Activated T-helper 1 cell treated with anti-CD3 and anti-CD28 coated beads, Interleukin-2, amount 50 U/mL, for 16 hours (primary cell): ENCODE data around the gene WDFY2.
"Not testable (repeated sequence)": the region's sequence is repeated elsewhere in the genome, so short reads cannot be mapped to it uniquely, and the experiment has no call there.

Experiments used
- DNase-seq, 2 donors: peaks; one replicate each; pipeline ENCODE4 v3.0.0-alpha.2; 2020; ENCODE audit warnings: low read depth in 1 of 2, low spot score in 1 of 2

Gene WDFY2

DNA sequence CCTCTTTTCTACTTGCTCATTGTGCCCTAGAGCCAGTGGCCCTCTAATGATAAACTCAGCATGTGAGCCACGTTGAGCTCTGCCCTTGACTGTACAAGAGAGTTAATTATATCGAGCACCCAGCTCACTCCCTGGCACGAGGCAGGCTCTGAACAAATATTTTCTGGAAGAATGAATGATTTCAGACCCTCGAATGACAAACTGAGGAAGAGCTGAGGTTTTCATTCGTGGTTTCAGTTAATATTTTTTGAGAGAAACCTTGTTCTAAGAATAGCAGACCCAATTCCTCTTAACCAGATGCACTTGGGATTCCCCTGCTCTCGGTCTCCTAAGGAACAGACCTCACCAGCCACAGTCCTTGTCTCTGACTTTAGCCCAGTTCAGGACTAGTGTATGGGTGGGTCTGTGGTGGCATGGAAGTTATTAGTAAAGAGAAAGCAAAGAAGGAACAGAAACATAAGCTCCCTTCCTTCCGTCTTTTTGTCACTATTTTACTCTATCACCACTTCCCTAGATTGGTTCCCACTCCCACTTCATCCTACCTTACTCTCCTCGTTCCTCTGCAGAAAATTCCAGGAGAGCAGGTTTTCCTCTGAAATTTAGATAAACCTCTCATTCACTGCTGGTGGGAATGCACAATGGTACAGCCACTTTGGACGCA, 22.1 kb upstream of the WDFY2 start:
- DNase-seq = no peak

DNA sequence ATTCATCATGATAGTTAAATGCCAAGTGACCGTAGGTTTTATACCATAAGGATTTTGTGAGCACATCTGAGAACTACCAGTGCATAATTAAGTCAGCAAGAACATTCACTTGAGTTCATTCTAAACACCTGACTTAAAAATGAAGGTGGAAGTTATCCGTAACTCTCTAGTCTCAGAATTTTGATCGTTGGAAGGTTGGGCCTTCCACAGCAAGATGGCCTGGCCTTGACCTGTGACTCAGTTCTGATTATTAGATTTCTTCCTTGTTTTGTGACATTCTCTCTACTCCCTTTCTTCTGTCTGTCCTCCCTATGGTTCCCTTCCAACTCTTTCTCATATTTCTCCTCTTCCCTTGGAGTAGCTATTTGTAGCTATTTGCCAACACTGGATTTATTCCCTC, 20.0 kb upstream of the WDFY2 start:
- DNase-seq = no peak

DNA sequence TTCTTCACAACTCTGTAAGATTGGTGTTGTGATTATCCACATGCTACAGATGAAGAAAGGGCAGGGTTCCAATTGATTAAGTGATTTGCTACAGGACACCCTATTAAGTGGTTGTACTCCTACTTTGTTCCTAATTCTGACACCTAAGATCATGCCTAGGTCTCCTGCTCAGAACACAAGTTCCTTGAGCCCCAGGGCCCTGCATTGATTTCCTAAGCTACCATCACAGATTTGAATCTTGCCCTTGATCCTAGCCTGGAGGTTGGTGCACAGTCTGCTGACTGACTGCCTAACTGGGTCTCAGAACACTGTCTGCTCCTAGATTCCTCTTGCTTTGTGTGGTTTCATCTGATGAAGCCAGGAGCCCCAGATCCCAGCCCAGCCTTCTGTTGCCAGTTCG, 19.6 kb upstream of the WDFY2 start:
- DNase-seq = no peak

DNA sequence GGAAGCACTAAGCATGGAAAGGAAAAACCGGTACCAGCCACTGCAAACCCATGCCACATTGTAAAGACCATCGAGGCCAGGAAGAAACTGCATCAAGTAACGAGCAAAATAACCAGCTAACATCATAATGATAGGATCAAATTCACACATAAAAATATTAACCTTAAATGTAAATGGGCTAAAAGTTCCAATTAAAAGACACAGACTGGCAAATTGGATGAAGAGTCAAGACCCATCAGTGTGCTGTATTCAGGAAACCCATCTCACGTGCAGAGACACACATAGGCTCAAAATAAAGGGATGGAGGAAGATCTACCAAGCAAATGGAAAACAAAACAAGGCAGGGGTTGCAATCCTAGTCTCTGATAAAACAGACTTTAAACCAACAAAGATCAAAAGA, 15.3 kb upstream of the WDFY2 start:
- not testable (repeated sequence) for DNase-seq

DNA sequence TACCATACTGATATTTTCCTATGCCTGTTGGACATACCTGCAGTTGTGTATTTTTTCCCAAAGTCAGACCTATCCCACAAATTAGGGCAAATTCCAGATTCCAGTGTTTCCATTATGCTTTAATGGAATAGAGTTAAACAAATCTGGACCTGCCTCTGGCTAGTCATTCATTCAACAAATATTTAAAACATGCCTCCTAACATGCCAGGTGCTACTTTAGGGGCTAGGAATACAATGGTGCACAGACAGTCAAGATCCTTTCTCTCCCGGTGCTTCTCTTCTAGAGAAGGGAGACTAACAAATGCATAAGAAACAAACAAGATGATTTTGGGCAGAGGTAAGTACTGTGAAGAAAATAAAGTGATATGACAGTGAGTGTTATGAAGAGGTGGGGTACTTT, 7.5 kb upstream of the WDFY2 start:
- DNase-seq = no peak

DNA sequence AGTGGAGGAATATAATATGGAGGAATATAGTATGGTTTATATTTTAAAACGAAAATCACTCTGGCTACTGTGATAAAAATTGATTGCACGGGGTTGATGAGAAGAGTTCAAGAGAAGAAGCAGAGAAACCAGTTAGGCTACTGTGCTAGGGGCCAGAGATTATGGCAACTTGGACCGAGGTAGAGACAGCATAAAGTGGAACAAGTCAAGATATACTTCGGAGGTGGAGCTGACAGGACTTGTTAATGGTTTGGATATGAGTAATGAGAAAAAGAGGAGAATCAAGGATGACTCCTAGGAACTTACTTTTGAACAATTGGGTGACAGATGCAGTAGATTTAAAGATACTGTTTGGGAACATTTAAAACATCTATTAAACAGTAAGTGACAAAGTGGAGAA, 6.6 kb upstream of the WDFY2 start:
- DNase-seq = no peak

DNA sequence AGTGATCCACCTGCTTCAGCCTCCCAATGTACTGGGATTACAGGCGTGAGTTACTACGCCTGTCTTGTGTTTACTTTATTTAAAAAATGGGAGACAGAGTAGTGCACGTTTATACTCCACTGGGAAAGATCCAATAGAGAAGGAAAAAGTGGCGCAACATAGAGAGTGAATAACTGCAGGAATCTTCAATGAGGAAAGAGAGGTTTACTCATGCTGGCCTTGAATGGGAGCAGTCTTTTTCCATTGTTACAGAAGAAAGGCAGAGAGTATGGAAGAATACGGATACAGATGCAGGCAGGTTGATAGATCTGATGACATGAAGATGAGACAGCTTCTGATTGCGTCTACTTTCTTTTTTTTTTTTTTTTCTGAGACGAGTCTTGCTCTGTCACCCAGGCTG, 4.6 kb upstream of the WDFY2 start:
- DNase-seq = no peak

DNA sequence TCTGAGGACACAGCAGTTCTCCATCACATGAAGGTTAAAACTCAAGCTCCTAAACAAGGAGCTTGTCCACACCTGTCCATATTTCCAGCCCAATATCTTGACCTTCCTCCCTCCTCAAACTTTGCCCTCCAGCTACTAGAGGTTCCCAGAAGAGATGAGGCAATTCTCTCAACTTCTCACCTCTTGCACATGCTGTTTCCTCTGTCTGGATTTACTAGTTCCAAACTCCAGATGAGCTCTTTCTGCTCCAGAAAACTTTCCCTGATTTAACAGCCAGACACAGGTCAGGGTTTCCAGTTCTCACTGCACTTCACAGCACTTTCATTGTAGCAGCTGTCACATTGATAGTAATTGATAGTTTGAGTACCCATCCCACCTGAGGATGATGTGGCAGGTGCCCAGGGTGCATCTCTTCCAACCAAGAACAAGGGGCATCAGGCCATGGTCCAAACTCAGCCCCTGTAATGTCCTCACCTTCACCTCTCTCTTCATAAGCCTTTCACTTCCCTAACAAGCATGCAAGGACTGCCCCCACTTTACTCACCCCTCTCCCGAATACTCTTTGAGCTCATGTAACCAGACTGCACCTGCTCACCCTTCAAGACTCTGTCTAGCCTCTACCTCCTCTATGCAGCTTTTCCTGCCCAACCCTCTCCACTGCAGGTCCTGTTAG, 3.0 kb upstream of the WDFY2 start:
- no peak for DNase-seq

DNA sequence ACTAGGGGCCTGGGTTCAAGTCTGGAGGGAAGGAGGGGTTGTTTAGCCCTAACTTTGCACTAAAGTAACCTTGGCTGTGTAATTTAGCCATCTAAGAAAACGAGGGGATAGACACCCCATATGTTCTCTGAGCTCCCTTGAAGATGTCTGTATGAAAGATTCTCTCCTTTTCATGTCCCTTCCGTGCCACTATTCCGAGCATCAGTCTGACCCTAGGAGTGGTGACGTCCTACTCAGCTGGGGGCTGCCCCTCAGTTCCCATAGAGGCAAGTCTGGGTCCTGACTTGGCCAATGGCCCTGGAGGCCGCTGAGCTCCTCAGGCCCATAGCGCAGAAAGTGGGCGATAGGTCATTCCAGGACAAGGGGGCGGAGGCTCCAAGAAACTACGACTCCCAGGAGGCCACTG, 790 bp upstream of the WDFY2 start:
- no peak for DNase-seq

DNA sequence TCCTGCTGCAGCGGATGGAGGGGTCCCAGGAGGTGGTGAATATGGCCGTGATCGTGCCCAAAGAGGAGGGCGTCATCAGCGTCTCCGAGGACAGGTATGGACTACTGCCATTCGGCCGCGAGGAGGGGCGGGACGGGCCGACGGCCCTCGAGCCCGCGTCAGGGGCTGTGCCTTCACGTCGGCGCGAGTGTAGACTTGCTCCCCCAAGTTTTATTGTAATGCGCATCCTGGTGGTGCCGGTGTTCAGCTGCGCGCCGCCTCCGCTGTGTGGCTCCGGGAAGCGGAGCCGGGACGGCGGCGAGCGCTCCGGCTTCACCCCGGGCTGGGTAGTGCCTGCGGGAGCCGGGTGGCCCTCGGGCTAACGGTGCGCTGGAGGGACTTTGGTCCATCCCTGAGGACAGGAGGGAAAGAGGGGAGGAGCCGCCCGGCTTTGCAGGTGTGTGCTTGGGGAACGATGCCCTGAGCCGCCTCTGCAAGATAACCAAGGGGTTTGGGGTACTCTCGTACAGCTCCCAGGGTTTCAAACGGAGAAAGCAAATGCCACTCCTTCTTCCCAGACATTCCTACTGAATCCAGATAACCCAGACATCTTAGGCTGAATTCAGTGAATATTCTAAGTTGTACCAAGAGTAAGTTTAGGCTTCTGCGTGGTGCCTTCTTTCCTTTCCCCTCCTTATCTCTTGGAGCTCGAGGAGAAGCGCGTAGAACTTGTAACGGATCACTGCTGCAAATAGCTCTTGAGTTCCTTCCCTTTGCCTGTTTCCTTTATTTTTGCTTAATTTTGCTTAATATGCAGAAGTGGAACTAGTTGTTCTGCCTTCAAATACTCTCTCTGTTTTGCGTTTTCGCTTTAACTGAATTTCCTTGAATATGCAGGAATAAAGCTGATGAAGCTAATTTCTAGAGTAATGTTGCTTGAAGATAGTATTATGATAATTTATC, 740 bp downstream of the WDFY2 start:
- DNase-seq = peak; percentile 29 to 49

DNA sequence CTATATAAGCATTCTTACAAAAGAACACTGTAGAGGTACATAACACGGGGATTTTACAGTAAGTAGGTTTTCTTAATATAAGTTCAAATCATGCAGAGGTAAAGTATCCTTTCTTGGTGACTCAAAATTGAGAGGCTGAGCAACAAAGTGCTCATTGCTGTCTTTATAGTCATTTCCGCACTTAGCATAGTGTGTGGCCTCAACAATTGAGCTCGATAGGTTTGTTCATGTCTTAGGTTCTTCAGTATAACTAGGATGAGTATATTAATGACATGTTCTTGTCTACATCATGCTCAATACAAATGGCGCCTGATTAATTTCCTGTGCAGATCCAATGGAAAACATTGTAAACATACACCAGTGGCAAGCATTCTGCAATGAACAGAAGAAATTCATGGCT, 1.4 kb downstream of the WDFY2 start:
- no peak for DNase-seq

DNA sequence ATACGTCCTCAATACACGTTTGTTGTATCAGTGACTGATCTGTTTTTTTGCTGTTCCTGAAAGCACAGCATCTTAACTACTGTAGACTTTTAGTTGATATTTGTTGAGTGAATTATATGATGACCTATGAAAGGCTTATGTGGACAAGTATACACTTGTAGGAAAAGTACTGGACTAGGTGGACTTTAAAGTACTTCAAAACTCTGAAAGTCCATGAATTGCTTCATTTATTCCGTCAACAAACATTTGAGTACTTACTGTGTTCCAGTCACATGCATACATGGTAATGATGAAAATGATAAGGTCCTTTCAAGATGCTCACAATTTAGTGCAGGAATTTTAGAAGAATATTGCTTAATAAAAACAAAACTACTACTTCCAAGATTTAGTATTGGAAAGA, 3.1 kb downstream of the WDFY2 start:
- no peak for DNase-seq

DNA sequence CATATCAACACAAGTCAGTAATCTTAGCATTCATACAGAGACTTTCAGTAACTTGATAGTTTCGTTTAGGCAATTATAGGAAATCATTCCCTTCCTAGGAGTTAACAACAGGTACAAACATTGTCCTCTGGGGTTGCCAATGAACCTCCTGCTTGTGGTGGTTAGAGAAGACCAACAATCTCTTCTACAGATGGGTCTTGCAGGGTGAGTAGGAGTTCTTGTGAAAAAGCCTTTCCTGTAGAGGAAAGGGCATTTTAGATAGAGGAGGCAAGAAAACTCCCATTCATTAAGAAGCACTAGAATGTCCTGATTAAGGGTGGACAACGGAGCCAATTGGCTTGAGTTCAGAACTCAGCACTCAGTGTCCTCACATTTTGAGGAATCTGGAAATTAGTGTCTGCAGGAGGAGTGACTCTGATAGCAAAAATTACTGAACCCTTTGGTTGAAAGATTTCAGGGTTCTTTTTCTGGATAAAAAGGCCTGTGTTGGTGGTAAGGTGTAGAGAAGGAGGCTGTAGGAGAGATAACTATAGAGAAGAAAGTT, 4.2 kb downstream of the WDFY2 start:
- DNase-seq = no peak

DNA sequence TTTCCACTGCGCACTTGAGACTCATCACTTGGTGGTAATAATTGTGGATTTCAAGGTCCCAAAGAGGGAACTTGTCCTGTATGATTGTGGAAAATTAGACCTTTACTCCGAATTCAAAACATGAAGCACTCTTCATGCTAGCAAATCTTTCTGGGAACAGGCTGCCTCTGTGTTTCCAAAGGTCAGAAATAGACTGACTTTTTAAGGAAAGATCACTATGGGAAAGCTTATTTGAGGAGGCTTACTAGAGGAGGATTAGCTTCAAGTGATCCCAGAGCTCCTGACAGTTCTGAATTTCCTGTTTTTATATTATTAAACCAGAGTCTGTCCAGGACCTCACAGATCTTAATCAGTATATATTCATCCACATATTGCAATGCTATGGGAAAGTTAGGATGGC, 5.5 kb downstream of the WDFY2 start:
- DNase-seq = no peak

DNA sequence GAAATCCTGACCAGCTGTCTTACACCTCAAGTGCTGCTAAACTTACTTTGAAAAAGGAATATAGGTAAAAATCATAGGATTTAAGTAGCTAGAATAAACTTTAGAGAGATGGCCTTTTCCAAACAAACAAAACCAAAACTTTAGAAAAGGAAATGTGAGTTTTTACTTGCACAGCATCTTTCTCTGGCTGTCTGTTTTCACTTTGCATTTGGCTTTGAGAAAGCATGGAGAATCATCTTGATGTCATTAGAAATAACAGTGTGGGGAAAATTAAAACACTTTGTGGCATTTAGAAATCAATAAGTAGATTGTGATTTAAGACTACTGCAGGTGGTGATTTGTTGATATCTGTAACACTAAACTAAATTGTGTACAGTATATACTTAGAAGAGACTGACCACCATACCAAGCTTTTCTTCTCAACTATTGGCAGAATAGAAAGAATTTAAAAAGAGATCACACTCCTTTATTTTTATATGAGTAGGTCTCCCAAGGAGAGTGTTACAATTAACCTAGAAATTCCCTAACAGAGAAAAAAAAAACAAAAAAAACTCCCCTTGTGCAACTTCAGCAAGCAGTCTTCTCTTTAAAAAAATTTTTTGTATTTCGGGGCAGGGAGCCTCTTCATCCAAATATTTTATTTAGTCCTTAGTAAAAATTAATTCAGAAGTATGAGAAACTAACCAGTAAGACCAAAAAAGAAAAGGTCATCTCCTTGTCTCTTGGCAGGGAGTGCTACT, 6.1 kb downstream of the WDFY2 start:
- DNase-seq = no peak

DNA sequence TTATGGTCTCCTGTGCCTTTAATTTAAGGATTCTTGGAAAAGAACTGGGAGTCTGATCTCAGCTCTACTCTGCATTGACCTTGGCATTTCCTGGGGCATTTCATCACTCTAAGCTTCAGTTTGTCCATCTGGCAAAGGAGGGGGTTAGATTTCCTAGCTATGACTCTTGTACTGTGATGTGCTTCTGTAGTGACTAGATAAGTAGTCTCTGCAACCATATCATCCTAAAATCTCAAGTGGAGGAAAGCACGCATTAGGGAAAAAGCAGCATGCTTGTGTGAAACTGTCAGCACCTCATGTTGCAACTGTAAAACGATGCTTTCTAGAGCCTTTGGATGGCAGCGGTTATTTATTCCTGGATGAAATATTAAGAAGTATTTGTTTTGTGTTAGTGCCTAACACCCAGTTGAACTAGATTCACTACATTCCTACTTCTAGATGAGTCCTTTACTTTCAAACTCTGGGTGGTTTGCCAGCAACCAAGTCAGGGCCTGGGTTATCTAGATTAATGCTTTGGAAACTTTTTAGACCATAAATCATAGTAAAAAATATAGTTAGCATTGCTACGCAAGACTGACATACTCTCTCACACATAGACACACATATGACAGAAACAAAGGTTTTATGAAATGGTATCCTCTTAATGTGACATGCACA, 6.8 kb downstream of the WDFY2 start:
- DNase-seq = no peak

DNA sequence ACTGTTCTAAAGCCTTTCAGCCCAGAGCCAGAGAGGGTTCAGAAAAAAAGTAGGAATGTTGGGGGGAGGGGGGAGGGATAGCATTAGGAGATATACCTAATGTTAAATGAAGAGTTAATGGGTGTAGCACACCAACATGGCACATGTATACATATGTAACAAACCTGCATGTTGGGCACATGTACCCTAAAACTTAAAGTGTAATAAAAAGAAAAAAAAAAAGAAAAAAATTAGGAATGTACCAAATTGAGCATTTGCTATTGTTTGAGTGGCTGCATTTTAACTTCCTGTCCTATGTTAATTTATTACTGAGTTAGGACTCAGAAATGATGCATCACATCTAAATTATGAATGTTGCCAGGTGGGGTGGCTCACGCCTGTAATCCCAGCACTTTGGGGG, 7.7 kb downstream of the WDFY2 start:
- not testable (repeated sequence) for DNase-seq

DNA sequence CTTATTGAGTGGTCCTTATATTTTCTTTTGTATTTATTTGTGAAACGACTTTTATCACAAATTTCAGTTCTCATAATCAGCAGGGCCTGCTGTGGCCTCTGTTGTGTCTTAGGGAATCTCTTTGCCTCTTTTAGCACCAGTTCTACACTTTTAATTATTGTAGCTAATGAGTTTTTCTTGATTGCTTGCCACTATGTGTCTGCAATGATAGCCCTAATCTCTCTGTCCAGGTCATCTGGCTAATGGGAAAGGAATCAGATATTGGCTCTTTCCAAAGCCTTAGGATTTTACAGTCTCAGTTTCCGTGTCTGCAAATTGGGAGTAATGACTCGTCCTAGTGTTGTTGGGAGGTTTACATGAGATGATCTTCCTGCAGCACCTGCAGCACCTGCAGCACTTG, 10.2 kb downstream of the WDFY2 start:
- DNase-seq = no peak

DNA sequence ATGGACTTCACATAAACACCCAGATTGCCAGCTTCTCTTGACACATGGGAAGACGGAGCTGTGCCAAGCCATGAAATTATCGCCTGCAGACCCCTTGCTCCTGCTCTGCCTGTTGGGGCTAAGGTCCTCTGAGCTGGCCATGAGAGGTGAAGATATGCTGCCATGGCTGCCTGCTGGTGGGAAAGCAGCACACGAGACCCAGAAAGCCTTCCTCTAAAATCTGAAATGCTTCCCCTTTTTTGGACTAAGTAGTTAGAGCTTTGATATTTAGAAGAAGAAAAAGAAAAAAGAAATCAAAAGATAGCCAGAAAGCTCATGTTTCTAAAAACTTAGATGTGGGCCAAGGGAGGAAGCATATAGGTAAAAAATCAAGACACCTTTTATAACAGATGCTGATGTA, 11.2 kb downstream of the WDFY2 start:
- DNase-seq = no peak

DNA sequence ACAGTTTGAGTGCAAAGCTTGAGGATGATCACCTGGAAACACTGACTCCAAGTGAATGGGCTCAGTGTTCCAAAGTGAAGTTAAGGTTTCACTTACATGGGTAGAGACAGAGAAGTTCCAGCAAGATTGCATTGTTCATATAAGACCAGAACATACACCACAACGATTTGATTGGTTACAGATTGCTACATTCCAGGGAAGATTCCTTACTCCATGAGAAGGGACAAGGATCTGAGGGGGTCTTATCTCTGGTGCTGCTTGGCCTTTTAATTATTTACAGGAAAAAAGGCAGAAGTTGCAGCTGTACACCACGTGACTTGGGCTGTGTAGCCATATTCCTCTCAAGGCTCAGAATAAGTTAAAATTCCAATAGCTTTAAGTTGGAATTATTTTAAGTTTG, 12.3 kb downstream of the WDFY2 start:
- no peak for DNase-seq
